Amniotic epithelial cell (primary cell): Measurements from ENCODE around the gene TSHZ1.
A peak's percentile ranks its signal among the peaks of the same experiment; 100 is the strongest.
"Not testable (repeated sequence)": the region's sequence is repeated elsewhere in the genome, so short reads cannot be mapped to it uniquely, and the experiment has no call there.

Source experiments
- DNase-seq: peaks from one replicate; pipeline ENCODE4 v3.0.0-alpha.2; 2010; ENCODE audit warnings: low read depth

Gene TSHZ1

DNA sequence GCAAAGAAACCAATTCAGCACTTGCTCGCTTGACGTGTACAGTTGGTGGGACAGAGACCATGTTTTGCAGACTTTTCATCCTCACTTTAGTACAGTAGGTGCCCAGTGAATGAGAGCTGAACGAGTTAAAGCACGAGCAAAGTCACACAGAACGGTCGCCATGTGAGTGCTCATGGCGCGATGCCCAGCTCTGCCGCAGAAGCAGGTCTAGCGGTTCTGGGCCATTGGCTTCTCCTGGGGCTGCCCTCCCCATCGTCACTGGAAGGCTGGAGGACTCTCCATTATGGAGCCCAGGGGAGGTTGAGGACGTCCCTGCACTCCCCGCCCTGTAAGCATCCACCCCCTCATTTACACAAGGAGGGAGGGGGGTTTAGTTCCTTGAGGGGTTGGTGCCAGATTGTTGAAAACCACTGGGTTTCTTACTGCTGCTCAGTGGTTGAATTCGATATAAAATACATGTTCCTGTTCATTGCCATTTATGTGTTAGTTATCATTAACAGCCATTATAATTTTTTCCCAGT, 26.6 kb upstream of the TSHZ1 start:
- no peak for DNase-seq

DNA sequence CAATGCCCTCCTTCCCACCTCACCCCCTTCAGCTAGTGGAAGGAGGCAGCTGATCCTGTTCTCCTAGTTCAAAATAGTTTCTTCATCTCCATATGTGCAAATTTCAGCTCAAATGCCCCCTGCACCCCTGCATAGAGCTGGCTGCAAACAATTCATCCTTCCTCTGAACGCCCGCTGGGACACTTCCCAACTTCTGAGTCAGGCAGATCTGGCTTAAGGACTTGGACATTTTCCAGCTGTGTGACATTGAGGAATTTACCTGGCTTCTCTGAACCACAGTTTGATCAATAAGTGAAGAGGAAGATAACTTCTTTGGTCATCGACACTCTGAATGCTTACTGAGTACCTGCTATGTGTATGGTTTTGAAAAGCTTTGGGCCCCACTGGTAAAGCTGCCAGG, 25.1 kb upstream of the TSHZ1 start:
- DNase-seq = no peak

DNA sequence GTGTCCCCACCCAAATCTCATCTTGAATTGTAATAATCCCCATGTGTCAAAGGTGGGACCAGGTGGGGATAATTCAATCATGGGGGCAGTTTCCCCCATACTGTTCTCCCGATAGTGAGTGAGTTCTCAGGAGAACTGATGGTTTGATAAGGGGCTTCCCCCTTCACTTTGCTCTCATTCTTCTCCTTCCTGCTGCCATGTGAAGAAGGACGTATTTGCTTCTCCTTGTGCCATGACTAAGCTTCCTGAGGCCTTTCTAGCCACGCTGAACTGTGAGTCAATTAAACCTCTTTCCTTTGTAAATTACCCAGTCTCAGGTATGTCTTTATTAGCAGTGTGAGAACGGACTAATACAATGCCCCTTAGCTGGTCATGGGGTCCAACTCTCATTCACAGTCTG, 22.9 kb upstream of the TSHZ1 start:
- not testable (repeated sequence) for DNase-seq

DNA sequence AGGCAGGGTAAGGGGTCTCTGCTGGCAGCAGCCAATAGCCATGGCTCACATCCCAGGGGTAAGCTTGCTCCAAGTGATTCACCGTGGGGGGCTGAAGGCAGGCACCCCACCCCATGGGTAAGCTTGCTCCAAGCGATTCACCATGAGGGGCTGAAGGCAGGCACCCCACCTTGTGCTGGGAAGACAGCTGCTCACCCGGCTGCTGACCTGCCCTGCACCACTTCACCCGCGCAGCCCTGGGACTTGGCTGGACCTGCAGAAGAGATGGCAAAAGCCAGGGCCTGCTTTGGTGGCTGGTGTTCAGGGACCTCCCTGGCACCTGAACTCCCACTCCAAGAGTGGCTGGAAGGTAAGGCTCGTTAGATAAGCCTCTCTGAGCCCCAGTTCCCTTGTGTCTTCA, 20.9 kb upstream of the TSHZ1 start:
- DNase-seq = no peak

DNA sequence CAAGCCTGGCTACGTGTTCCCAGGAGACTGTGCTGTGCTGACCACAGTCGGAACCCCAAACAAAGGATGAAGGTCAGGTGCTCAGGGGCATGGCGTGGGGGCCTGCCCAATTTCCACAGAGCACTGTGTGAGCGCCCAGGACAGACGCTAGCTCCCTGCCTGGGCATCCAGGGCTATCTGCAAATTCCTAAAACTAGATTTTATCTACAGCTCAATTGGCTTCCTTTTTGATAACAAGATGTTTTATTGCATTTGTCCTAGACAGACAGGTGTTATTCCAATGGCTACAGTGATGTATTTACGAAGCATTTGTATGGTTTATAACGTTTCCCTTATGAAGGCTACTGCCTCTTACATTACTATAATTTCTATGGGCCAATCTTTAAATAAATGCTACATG, 17.7 kb upstream of the TSHZ1 start:
- no peak for DNase-seq

DNA sequence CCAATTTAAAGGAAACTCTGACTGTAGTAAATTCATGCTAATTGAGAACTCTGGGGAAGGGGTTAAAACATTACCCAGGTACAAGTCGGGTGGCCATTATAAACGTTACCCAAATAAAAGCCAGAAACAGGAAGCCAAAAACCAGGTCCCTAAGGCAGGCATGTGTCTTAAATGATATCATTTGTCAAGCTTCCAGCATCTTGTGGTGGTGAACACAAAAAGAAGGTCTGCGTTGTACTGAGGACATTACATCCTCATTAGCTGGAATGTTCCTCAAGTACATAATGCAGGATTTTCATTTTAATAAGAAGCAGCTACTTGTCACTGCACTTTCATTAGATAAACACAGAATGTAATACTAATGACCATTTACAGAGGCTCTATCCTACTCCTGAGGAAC, 12.6 kb upstream of the TSHZ1 start:
- no peak for DNase-seq

DNA sequence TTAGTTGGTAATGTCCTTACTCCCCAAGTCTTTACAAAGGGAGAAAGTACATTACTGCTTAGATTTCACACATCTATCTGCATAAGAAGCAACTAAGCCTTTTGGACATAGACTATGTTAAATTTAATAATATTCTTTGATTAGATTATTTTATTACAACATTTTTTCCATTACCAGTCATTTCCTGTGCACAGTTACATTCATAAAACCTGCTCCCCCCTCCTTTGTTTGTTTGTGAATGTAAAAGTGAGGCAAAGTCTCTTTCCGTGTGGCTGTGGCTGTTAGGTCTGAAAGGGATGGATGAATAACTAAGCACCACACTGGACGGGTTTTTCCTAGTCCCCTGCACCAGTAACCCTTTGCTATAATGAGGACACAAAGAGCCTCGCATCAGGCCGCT, 11.3 kb upstream of the TSHZ1 start:
- no peak for DNase-seq

DNA sequence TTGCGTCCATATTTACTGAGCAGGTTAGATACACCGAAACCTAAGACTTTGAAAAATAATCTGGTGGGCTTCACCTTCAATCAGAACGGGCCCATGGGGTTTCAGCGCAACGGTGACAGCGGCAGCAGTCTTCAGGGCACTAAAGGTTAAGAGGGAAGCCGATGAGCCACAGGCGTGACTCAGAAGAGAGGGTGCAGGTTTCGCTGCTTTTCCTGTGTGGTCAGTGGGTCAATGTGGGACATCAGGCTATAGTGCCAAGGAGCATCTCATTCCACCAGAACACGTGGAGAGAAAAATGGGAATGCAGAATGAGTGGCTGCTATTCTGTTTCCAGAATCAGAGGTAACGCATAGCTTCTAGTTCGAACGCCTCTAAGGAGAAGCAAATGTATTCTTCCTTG, 10.5 kb upstream of the TSHZ1 start:
- no peak for DNase-seq

DNA sequence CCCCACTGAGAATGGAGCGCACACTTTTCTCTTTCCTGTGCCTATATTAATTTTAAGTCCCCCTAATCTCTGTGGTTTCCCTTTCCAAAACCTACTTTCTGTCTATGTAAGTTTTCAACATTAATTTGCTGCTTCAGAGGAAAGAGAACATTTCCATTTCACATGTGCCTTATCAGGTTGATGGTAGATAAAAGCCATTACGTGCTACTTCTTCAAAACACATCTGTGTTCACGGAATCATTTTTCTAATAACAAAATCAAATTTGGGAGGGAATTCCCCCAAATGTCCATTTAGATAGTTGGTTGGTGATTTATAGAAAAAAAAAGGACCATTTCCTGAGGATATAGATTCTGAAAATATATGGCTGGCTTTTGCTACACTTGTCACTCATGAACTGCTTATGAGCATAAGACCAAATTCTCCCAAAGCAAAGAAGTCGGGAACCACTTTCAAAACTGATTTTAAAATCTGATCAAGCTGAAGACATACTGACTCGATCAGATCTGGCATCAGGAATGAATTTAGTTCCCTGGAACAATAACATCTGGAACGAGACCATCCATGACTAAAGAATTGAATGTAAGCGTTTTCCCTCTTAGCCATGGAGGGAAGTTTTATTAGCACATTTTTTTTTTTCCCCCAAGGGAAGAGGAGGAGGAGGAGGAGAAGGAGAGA, 9.9 kb upstream of the TSHZ1 start:
- DNase-seq = no peak

DNA sequence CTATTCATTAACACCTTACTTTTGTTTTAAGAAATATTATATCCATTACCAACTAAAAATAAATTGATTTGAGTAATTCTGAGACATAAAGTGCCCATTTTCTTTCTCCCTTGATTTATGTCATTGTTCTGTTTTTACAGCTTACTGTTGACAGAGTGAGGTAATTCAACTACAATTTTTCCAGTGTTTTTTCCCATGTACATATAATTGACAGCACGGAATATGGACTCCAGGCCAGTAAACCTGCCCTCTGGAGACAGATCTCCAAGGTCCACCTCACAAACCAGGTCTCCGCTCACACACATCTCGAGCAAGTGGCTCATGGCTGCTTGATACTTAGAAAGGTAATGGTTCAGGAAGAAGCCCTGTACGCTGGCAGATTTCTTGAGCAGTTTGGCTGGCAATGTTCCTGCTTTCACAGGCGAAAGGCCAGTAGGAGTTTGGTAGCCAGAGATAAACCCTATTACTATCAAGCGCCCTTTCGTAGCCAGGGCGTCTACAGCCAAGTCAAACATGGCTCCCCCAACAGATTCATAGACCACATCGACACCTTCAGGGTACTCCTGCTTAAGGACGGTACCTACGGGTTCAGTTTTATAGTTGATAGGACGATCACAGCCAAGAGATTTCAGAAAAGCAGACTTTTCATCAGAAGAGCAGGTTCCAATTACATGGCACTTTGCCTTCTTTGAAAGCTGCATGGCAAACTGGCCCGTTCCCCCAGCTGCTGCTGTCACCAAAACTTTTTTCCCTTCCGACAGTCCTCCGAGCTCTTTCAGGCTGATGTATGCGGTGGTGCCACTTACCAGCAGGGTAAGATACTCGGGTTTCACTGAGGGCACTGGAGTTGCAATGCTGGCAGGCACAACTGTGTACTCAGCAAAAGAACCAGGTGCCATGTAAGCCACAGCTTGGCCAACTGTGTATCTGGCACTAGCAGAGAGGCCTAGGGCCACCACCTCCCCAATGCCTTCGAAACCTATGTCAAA, 9.0 kb upstream of the TSHZ1 start:
- DNase-seq = no peak

DNA sequence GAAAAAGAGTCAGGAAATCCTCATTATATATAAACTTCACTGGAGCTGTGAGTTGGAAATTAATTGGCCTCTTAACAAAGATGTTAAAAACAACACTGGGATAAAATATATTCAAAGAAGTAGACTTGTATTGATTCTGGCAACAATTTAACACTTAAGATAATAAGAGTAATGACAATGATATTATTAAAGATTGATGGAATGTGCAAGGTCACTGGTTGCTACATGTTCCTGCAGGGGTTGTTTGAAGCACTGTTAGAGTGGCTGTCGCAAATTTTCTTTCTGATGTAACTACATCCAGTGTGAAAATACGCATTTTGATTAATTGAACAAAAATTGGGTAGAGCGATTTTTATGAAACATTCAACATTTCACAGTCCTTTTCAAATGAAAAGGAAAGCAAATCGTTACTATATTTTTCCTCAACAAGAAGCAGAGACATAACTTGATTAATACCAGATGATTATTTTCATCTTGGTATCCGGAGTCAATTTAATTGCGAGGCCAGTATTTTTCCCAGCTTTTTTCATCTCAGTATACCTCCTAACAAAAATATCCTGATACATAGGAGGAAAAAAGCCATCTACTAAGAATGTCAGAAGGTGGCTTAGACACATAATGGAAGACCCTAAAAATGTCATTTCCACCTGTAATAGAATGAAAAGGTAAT, 7.8 kb upstream of the TSHZ1 start:
- DNase-seq = no peak

DNA sequence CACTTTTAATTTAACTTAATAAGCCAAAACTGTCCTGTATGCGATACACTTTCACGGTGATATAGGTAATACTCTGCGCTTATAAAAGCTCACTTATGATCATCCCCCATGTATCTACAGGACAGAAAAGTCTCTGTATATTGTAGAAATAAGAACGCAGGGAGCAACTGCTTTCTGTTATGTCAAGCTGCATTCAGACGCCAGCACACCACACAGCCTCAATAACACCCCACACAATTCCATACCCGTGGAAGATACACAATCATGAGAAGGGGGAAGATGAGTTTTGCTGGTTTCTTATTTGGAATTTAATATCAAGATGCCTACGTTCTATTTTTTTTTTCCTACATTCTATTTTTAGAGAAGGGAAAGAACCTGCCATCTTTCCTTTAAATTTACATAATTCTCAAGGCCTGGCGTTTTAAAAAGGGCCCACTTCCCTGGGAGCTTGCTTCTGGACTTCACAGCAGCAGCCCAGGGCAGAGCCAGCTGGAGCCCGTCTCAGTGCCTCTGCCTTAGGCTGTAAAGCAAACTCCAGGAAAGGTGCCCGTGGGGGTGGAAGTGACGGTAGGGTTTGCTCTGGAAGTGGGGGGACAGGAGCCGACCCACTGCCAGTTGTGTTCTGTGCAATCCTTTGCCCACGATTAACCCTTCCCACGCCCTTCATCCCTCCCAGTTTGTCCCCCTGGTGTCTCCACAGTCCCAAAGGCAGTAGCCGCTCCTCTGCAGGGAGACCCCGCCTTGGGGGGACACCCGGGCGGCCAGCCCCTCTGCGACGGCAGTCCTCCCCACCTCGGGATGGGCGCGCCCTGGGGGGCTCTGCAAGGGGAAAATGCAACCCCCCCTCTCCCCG, 7.0 kb upstream of the TSHZ1 start:
- no peak for DNase-seq

DNA sequence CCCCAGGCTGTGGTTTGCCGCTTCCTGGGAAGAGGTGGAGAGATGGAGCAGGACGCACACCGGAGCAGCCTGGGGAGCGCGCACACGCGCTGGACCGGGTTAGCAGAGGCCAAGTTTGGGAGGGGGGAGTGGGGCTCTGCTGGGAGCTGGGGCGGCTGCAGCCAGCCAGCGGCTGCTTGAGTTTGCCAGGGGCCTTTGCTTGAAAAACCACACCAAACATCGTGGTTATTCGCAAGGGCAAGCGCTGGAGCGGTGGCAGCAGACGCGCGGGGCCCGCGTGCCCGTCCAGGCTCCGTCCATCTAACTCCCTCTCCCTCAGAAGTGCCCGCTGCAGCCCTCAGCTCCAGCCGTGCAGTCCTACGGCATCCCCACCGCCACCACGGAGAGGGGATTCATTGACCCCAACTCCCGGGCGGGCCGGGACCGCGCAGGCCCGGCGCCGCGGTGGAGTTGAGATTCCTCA, 6.3 kb upstream of the TSHZ1 start:
- DNase-seq = no peak

DNA sequence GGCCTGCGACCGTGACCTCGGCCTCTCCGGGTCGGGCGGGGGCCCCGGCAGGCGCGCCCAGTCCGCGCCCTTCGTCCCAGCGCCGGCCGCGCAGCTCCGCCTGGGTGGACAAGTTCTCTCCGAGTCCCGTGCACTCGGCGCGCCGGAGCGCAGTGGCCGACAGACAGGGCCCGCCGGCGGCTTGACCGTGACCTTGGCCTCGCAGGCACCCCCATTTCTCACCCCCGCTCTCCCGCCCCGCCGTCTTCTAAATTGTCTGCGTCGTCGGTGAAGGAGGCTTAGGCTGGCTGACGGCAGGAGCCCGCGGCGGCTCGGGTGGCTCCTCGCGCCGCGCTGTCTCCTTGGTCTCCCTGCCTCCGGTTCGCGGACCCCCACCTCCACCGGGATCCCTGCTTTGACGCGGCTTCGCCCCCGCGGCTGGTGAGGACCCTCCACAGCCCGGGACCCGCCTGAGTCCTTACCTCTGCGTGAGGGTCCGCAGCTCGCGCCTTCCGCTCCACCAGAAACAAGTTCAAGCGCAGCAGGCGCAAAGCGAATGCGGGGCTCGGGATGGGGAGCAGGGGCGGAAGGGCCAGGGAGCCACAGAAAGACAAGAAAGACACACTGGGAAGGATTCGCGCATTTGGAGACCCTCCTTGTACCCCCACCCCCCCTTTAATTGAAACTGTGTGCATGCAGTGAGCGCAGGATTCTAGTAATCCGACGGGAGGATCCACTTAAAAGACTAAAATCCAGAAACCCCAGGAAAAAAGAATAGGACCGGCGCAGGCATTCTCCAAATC, 5.7 kb upstream of the TSHZ1 start:
- DNase-seq = no peak

DNA sequence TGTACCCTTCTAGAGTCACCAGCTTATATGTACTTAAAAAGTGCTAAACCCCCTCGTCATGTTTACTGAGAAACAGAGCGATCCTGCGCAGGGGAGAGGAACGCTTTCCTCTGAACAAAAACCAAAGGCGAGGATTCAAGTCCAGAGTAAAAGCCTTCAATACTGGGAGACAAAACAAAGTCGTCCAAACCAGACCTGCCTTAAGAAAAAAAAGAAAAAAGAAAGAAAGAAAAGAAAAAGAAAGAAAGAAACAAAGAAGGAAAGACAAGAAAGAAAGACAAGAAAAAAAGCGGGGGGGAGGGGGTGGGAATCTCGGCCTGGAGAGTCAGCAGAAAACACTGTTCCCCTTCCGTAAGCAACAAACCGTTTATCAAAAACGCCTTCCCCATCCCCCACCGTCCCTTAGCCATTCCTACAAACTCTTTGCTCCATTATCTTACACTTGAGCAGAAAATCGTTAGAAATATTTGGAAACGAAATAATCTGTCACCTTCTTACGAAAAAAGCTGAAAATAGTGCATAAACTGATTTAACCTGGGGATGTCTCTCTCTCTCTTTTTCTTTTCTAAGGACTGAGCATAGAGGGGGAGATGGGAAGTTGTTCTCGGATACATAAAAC, 5.0 kb upstream of the TSHZ1 start:
- DNase-seq = peak; percentile 56

DNA sequence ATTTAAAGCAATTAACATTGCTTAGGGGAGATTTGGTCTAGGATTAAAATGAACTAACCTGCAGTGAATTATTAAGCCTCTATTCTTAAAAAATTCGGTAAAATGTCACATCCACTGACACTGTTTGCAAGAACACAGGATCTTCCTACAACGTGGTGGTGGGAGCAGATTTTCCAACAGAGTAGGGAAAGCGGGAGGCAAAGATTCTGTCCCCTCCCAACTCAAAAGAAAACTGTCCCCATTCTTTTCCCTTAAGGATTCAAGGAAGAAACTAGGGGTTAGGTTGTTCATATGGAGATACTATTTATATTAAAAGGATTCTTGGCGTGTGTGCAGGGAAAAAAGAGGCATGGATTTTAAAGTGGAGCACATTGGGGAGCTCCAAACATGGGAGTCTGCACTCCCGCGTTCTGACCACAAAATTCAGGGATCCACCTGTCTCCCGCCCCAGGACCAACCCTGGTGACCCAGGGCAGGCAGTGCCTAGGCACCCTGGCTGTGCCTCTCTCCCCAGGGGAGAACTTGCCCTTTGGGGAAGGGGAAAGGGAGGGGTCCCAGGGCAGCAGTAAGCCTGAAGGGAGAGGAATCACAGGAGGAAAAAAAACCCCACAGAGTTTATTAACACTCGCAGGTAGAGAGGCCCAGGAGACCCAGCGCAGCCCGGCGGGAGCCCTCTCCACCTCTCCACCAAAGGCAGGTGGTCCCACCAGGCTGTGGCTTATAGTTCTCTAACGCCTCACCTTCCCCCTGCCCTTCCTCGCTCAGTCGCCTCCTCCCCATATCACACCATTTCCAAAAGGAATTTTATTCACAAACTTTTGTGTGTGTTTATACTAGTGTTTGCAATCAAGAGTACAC, 3.9 kb upstream of the TSHZ1 start:
- no peak for DNase-seq

DNA sequence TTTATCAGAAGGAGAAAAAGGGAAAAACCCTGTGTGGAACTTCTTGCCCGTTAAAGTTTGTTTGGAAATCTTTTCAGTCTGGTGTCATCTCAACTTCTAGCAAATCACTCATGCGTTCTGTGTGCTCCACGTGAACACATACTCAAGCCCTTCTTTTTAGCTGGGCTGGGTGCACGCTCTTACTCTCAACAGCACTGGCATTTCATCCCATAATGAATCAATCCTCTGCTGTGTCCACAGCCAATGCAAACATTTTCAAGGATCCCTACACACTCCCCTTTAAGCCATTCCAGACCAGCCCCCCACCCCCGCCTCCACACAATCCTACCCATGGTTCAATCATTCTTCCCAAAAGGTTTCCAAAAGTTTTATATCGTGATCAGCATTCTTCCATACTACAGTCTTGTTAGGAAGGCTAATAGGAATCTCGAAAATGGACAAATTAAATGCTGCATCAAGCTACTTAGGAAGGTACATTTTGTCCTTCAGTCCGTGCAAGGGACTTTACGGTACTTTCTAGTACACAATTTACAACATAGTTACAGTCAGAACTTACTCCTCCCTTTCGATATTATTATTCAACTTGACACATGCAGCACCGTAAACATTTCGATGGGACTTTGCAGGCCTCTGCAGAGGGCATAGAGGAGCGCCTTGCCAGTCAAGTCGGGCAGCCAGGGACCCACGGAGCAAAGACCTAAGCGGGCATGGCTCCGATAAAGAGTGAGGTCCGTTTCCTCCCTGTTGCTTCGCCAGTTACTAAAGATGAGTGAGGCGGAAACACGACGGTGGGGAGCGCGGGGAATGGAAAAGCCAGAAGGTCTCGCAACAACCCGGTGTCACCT, 3.1 kb upstream of the TSHZ1 start:
- peak; percentile 68 for DNase-seq

DNA sequence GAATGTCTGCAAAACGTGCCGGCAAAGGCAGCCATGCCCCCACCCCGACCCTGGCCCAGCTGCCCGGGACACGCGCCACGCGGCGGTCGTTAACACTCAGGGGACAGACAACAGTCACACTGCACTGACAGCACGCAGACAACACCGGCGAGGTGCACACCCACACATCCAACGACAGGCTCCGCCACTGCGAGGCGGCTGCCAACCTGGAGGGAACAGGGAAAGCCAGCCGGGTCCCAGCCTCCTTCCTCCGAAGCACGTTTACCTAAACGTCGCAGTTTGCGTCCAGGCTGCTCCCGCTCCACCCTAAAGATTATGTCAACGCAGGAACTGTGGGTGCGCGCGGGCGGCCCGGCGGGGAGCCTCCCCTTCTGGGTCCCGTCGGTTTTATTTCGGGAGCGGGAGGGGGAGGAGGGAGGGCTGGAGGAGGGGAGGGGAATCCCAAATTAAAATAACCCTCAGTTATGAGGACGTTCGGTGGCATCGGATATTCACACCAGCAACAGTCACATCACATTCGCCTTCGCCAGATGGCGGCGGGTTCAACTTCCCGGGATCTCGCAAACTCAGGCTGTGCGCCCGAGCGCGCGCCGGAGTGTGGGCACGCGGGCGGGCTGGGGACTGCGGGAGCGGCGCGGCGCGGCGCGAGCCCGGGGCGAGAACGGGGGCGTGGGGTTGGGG, 2.3 kb upstream of the TSHZ1 start:
- peak; percentile 58 for DNase-seq
